IMR-90 (cell line): Measurements from ENCODE around the gene ATP12A. TPM values are rescaled to one million over a fixed set of nuclear protein-coding genes. Genes with fewer than 3 reads are reported as not detected.

Experiments used
- ATAC-seq: fragments of 200-7000 bp; cut with Tn5 transposase; 2 replicates; pipeline ENCODE4 v1.9.1; 2020; ENCODE audit warnings: low read depth, mild to moderate bottlenecking, moderate library complexity
- BruUV-seq: library from RNA; stranded (reverse); fragments of 400-500 nt; replicated peaks from 2 replicates; lab custom pipeline; 2021; lab: Mats Ljungman, UMichigan
- CTCF ChIA-PET: fragments of 300-600 bp; formaldehyde crosslinking; extraction: SDS; loops from one replicate; lab custom pipeline; 2021; ENCODE audit warnings: antibody characterized with exemption; lab: Yijun Ruan, JAX
- POLR2A ChIA-PET: fragments of 300-600 bp; sonication (Branson Sonifier 250); formaldehyde crosslinking; loops from one replicate; lab custom pipeline; 2022; ENCODE audit warnings: antibody characterized with exemption; ENCODE audit not compliant: unreplicated experiment; lab: Charles Lee
- DNase-seq: peaks from one replicate; pipeline ENCODE4 v3.0.0; 2013
- H2AFZ ChIP-seq: replicated peaks from 2 replicates; pipeline ENCODE3; 2013; ENCODE audit warnings: low read length, mild to moderate bottlenecking; ENCODE audit not compliant: poor library complexity
- H2AK5ac ChIP-seq: 2 replicates; pipeline ENCODE4 v1.6.1; 2013; ENCODE audit warnings: low read depth, low read length, inconsistent platforms
- H2AK9ac ChIP-seq: replicated peaks from 2 replicates; pipeline ENCODE3; 2013; ENCODE audit warnings: mild to moderate bottlenecking, low read depth, low read length, moderate library complexity; ENCODE audit not compliant: poor library complexity
- H2BK120ac ChIP-seq: 2 replicates; pipeline ENCODE4 v1.6.1; 2013; ENCODE audit warnings: low read depth, low read length, inconsistent platforms
- H2BK15ac ChIP-seq: 3 replicates; pipeline ENCODE4 v1.6.1; 2013; ENCODE audit warnings: low read depth, low read length, inconsistent platforms
- H2BK20ac ChIP-seq: 2 replicates; pipeline ENCODE4 v1.6.1; 2013; ENCODE audit warnings: low read depth, mild to moderate bottlenecking, inconsistent platforms, low read length, moderate library complexity
- H2BK5ac ChIP-seq: 2 replicates; pipeline ENCODE4 v1.6.1; 2013; ENCODE audit warnings: mild to moderate bottlenecking, low read depth, low read length, inconsistent platforms; ENCODE audit not compliant: poor library complexity, severe bottlenecking
- H3K14ac ChIP-seq: replicated peaks from 2 replicates; pipeline ENCODE4 v1.6.1; 2013; ENCODE audit warnings: low read depth, low read length, inconsistent platforms
- H3K18ac ChIP-seq: 2 replicates; pipeline ENCODE4 v1.6.1; 2013; ENCODE audit warnings: low read depth, low read length, control low read depth
- H3K23ac ChIP-seq: 2 replicates; pipeline ENCODE4 v1.6.1; 2013; ENCODE audit warnings: low read depth, low read length, inconsistent platforms
- H3K27ac ChIP-seq: 2 replicates; pipeline ENCODE4 v1.5.1; 2013; ENCODE audit warnings: mild to moderate bottlenecking, control low read depth, low read length; ENCODE audit not compliant: insufficient read depth
- H3K27me3 ChIP-seq: 2 replicates; pipeline ENCODE4 v1.6.1; 2013; ENCODE audit warnings: low read length; ENCODE audit not compliant: control insufficient read depth, insufficient read depth
- H3K36me3 ChIP-seq: 2 replicates; pipeline ENCODE4 v1.6.1; 2013; ENCODE audit warnings: low read length, mixed read lengths; ENCODE audit not compliant: control insufficient read depth, insufficient read depth
- H3K4ac ChIP-seq: 2 replicates; pipeline ENCODE4 v1.6.1; 2013; ENCODE audit warnings: low read depth, low read length, inconsistent platforms
- H3K4me1 ChIP-seq: 2 replicates; pipeline ENCODE4 v1.6.1; 2013; ENCODE audit warnings: low read length, mixed read lengths; ENCODE audit not compliant: control insufficient read depth, insufficient read depth
- H3K4me2 ChIP-seq: 2 replicates; pipeline ENCODE4 v1.6.1; 2013; ENCODE audit warnings: low read depth, mild to moderate bottlenecking, control low read depth, low read length, moderate library complexity
- H3K4me3 ChIP-seq: 2 replicates; pipeline ENCODE4 v1.5.1; 2013; ENCODE audit warnings: low read depth, mild to moderate bottlenecking, control low read depth, low read length, moderate library complexity; ENCODE audit not compliant: insufficient read depth
- H3K56ac ChIP-seq: 2 replicates; pipeline ENCODE4 v1.6.1; 2013; ENCODE audit warnings: low read length, inconsistent platforms; ENCODE audit not compliant: insufficient read depth; ENCODE audit errors: extremely low read depth
- H3K79me1 ChIP-seq, 2 experiments: 2 replicates each; pipeline ENCODE4 v1.6.1; 2013; ENCODE audit warnings: low read length in 2 of 2, inconsistent platforms in 1 of 2, low read depth in 1 of 2
- H3K9ac ChIP-seq: 2 replicates; pipeline ENCODE4 v1.6.1; 2013; ENCODE audit warnings: low read depth, low read length, control low read depth
- H3K9me1 ChIP-seq: 2 replicates; pipeline ENCODE4 v1.6.1; 2013; ENCODE audit warnings: low read length, inconsistent platforms; ENCODE audit not compliant: insufficient read depth
- H3K9me3 ChIP-seq: 2 replicates; pipeline ENCODE4 v1.6.1; 2013; ENCODE audit warnings: low read length; ENCODE audit not compliant: control insufficient read depth, insufficient read depth
- H4K20me1 ChIP-seq: 2 replicates; pipeline ENCODE4 v1.6.1; 2013; ENCODE audit warnings: low read length, inconsistent platforms; ENCODE audit not compliant: insufficient read depth
- H4K5ac ChIP-seq: 2 replicates; pipeline ENCODE4 v1.6.1; 2013; ENCODE audit warnings: mild to moderate bottlenecking, low read depth, low read length, control low read depth
- H4K8ac ChIP-seq, 2 experiments: 2 replicates each; pipeline ENCODE4 v1.6.1; 2013; ENCODE audit warnings: low read depth in 2 of 2, low read length in 2 of 2, control low read depth in 1 of 2, inconsistent platforms in 1 of 2
- H4K91ac ChIP-seq: 2 replicates; pipeline ENCODE4 v1.6.1; 2013; ENCODE audit warnings: low read depth, low read length, inconsistent platforms; ENCODE audit not compliant: insufficient read depth
- CEBPB ChIP-seq: IDR thresholded peaks from 2 replicates; pipeline ENCODE4 v1.6.1; 2012; ENCODE audit warnings: low read depth, low read length, improper control_type of control experiment
- MAFK ChIP-seq: IDR thresholded peaks from 2 replicates; pipeline ENCODE4 v1.6.1; 2012; ENCODE audit warnings: low read depth, low read length, improper control_type of control experiment
- MXI1 ChIP-seq: IDR thresholded peaks from 2 replicates; pipeline ENCODE4 v1.6.1; 2012; ENCODE audit warnings: low read depth, mild to moderate bottlenecking, low read length, moderate library complexity, borderline replicate concordance
- NFE2L2 ChIP-seq: fragments of 150-350 bp; IDR thresholded peaks from 2 replicates; pipeline ENCODE4 v1.6.1; 2016; ENCODE audit warnings: low read depth, mild to moderate bottlenecking, low read length
- WGBS, 2 experiments: methylation state at CpG; one replicate each; pipeline versions ENCODE4 v1.1.5 to v1.1.7; 2013; ENCODE audit warnings: missing lambda C conversion rate in 2 of 2; ENCODE audit not compliant: insufficient read length in 1 of 2; ENCODE audit errors: extremely low coverage in 2 of 2; 5-methylcytosine and 5-hydroxymethylcytosine counted together
- dilution Hi-C: fragments of 300-500 bp; cut with HindIII; formaldehyde crosslinking; loops from one replicate; pipeline ENCODE4 v1.14.3; 2018; ENCODE audit warnings: low sequenced_read_pairs; ENCODE audit not compliant: unreplicated experiment
- in situ Hi-C: fragments of 300-500 bp; cut with MboI; formaldehyde crosslinking; loops from 3 replicates; pipeline ENCODE4 v1.14.3; 2019; ENCODE audit warnings: low sequenced_read_pairs, inconsistent platforms, mixed read lengths
- intact Hi-C: fragments of 100-400 bp; cut with micrococcal nuclease; formaldehyde crosslinking; loops from 2 replicates; pipeline ENCODE4 v1.10.0; 2022
- polyA plus RNA-seq, 3 experiments: library from polyadenylated mRNA; depleted of rRNA; stranded (reverse); fragments of >200 nt; gene quantifications; 2 replicates each; pipeline ENCODE4 v1.2.3, GENCODE V29; 2012; ENCODE audit warnings: low replicate concordance in 1 of 3
- total RNA-seq: library from RNA; depleted of rRNA; stranded (reverse); fragments of >200 nt; gene quantifications from 2 replicates; pipeline ENCODE4 v1.2.3, GENCODE V29; 2012

ATP12A gene
- total and polyA plus RNA-seq, 2 of the 4 experiments (the other 2 are of a cell fraction), result not detected

GRCh38 chr13:24718192-24718965 lies 38.2 kb downstream of the ATP12A start:
- dilution Hi-C loops (no loop called here), intact Hi-C loops (no loop called here), in situ Hi-C loops (no loop called here)
- no peak overlapping the region for H2BK20ac ChIP-seq
- no TSS peak for BruUV-seq
- no peak overlapping the region for H2AK9ac ChIP-seq
- H3K14ac ChIP-seq, result no peak overlapping the region
- 72% methylated on average over 25 of the region's 40 CpGs; no CpG with 5 or more reads in 1 of the 2 experiments for WGBS, 2 experiments
- H3K9me1 ChIP-seq, result no peaks in the 10 kb centered on the region
- no peak overlapping the region for H3K23ac ChIP-seq
- DNase-seq (no peak), ATAC-seq (no peak)
- no peaks in the 10 kb centered on the region for H3K9me3 ChIP-seq
- no peak overlapping the region for H3K4me2 ChIP-seq
- H2BK5ac ChIP-seq, result no peak overlapping the region
- H2AK5ac ChIP-seq, result no peak overlapping the region
- no peak overlapping the region for H3K56ac ChIP-seq
- H2BK120ac ChIP-seq, result no peak overlapping the region
- peaks cover 4% of the 10 kb centered on the region; the same call in 1 of the 2 replicates for H3K27me3 ChIP-seq
- no peak overlapping the region for H3K4ac ChIP-seq
- H3K18ac ChIP-seq, result no peak overlapping the region
- ChIA-PET CTCF (no interaction called here), POLR2A (no interaction called here)
- H2AFZ ChIP-seq, result no peak overlapping the region
- no peak overlapping the region for H4K91ac ChIP-seq
- H3K79me1 ChIP-seq, result no peaks in the 10 kb centered on the region
- H4K5ac ChIP-seq, result no peak overlapping the region
- no peak for TF ChIP-seq NFE2L2
- no peak for TF ChIP-seq CEBPB
- TF ChIP-seq MAFK, result no peak
- no peak for TF ChIP-seq MXI1
- no peak overlapping the region for H3K27ac ChIP-seq
- no peaks in the 10 kb centered on the region for H4K20me1 ChIP-seq
- no peaks in the 10 kb centered on the region for H3K4me1 ChIP-seq
- H2BK15ac ChIP-seq, result no peak overlapping the region
- H4K8ac ChIP-seq, result no peak overlapping the region
- H3K4me3 ChIP-seq, result no peak overlapping the region
- H3K9ac ChIP-seq, result no peak overlapping the region
- H3K36me3 ChIP-seq, result no peaks in the 10 kb centered on the region
